PC-9 (cell line): ENCODE results near the gene TRIO. TPM values are rescaled to one million over a fixed set of nuclear protein-coding genes. Genes with fewer than 3 reads are reported as not detected.

Experiments
- BruUV-seq: library from RNA; stranded (reverse); fragments of 400-500 nt; replicated peaks from 2 replicates; lab custom pipeline; 2021; lab: Mats Ljungman, UMichigan
- CTCF ChIA-PET: fragments of 300-600 bp; sonication (Branson Sonifier 250); formaldehyde crosslinking; loops from one replicate; lab custom pipeline; 2022; ENCODE audit warnings: antibody characterized with exemption; lab: Charles Lee
- POLR2A ChIA-PET: fragments of 300-600 bp; sonication (Branson Sonifier 250); formaldehyde crosslinking; loops from one replicate; lab custom pipeline; 2022; ENCODE audit warnings: antibody characterized with exemption; ENCODE audit not compliant: unreplicated experiment; lab: Charles Lee
- DNase-seq, 2 experiments: peaks; one replicate each; pipeline versions ENCODE4 v3.0.0 to v3.0.0-alpha.2; 2015 to 2022; ENCODE audit warnings: mixed read lengths in 1 of 2
- H2AFZ ChIP-seq: fragments of 200-600 bp; sonication (generic); 2 replicates; pipeline ENCODE4 v1.8.1; 2017; ENCODE audit warnings: antibody characterized with exemption
- H3F3A ChIP-seq: fragments of 200-600 bp; sonication (generic); 2 replicates; pipeline ENCODE4 v1.8.1; 2017; ENCODE audit warnings: antibody characterized with exemption, mild to moderate bottlenecking, low read depth; ENCODE audit not compliant: insufficient read depth
- H3K27ac ChIP-seq: fragments of 200-600 bp; sonication (generic); 2 replicates; pipeline ENCODE4 v1.6.1; 2016; ENCODE audit warnings: mixed run types
- H3K27me3 ChIP-seq: fragments of 200-600 bp; sonication (generic); 2 replicates; pipeline ENCODE4 v1.6.1; 2016; ENCODE audit warnings: low read depth, mixed run types; ENCODE audit not compliant: insufficient read depth
- H3K36me3 ChIP-seq: fragments of 200-600 bp; sonication (generic); 2 replicates; pipeline ENCODE4 v1.6.1; 2016; ENCODE audit warnings: low read depth, mixed run types
- H3K4me1 ChIP-seq: fragments of 200-600 bp; sonication (generic); replicated peaks from 2 replicates; pipeline ENCODE4 v1.6.1; 2016; ENCODE audit warnings: mixed run types; ENCODE audit not compliant: insufficient read depth
- H3K4me2 ChIP-seq: fragments of 200-600 bp; sonication (generic); 2 replicates; pipeline ENCODE4 v1.6.1; 2017; ENCODE audit warnings: mixed run types
- H3K4me3 ChIP-seq: fragments of 200-600 bp; sonication (generic); 2 replicates; pipeline ENCODE4 v1.6.1; 2016; ENCODE audit warnings: mixed run types
- H3K79me2 ChIP-seq: fragments of 200-600 bp; sonication (generic); 2 replicates; pipeline ENCODE4 v1.6.1; 2017; ENCODE audit warnings: low read depth, mixed run types
- H3K9me2 ChIP-seq: fragments of 200-600 bp; sonication (generic); 2 replicates; pipeline ENCODE4 v1.8.1; 2017; ENCODE audit warnings: mild to moderate bottlenecking; ENCODE audit not compliant: insufficient read depth
- H3K9me3 ChIP-seq: fragments of 200-600 bp; sonication (generic); 2 replicates; pipeline ENCODE4 v1.8.1; 2016; ENCODE audit warnings: low read depth; ENCODE audit not compliant: insufficient read depth
- H4K20me1 ChIP-seq: fragments of 200-600 bp; sonication (generic); 2 replicates; pipeline ENCODE4 v1.8.1; 2017; ENCODE audit not compliant: insufficient read depth
- CTCF ChIP-seq: fragments of 200-600 bp; sonication (generic); conservative IDR thresholded peaks from 2 replicates; pipeline ENCODE4 v1.6.1; 2017; ENCODE audit warnings: mixed run types, antibody characterized with exemption, mild to moderate bottlenecking, moderate library complexity
- EZH2 ChIP-seq: fragments of 200-600 bp; sonication (generic); IDR thresholded peaks from 2 replicates; pipeline ENCODE4 v1.8.0; 2017; ENCODE audit warnings: antibody characterized with exemption, low read depth
- intact Hi-C: fragments of 100-400 bp; cut with micrococcal nuclease; formaldehyde crosslinking; loops from one replicate; pipeline ENCODE4 v1.10.0; 2022; ENCODE audit not compliant: unreplicated experiment
- total RNA-seq: library from RNA; stranded (reverse); gene quantifications from 2 replicates; pipeline ENCODE4 v1.2.3, GENCODE V29; 2021

The TRIO gene
- total RNA-seq, 1 experiment from 2014 or later: 596 TPM

GRCh38 chr5:14221732-14222131, 78.6 kb downstream of the TRIO start:
- no TSS peak for BruUV-seq
- H3K36me3 ChIP-seq: no peaks in the 10 kb centered on the region
- intact Hi-C loops: no loop called here
- ChIA-PET POLR2A (interaction anchor here (0.6 kb wide), 1 partner anchor 46 kb away, joined by 10 read pairs; no protein-coding TSS in a partner anchor), CTCF (no interaction called here)
- H3K4me2 ChIP-seq: no peak overlapping the region
- no peak overlapping the region for H3K27ac ChIP-seq
- H3K79me2 ChIP-seq: peaks cover 96% of the 10 kb centered on the region
- H3K4me3 ChIP-seq: no peak overlapping the region
- H4K20me1 ChIP-seq: peaks cover 19% of the 10 kb centered on the region
- no peaks in the 10 kb centered on the region for H3K9me2 ChIP-seq
- no peak overlapping the region for H2AFZ ChIP-seq
- peaks cover 28% of the 10 kb centered on the region; the same call in 1 of the 2 replicates for H3F3A ChIP-seq
- TF ChIP-seq EZH2: no peak
- no peak for TF ChIP-seq CTCF
- H3K27me3 ChIP-seq: no peaks in the 10 kb centered on the region
- no peaks in the 10 kb centered on the region for H3K9me3 ChIP-seq
- H3K4me1 ChIP-seq: peaks cover 21% of the 10 kb centered on the region
- DNase-seq: no peak

- ChIA-PET CTCF (interaction anchor here (0.6 kb wide), 1 partner anchor 200 kb away, joined by 3 read pairs; no protein-coding TSS in a partner anchor), POLR2A (interaction anchor here (0.6 kb wide), 1 partner anchor 46 kb away, joined by 4 read pairs; no protein-coding TSS in a partner anchor)
- intact Hi-C loops: no loop called here
- TF ChIP-seq CTCF: no peak
- TF ChIP-seq EZH2: no peak
- H3K4me3 ChIP-seq: no peak overlapping the region
- no peaks in the 10 kb centered on the region for H3K9me3 ChIP-seq
- no TSS peak for BruUV-seq
- no peaks in the 10 kb centered on the region for H3K36me3 ChIP-seq
- H3K9me2 ChIP-seq: no peaks in the 10 kb centered on the region
- no peak overlapping the region for H2AFZ ChIP-seq
- H3K27me3 ChIP-seq: no peaks in the 10 kb centered on the region
- peaks cover 30% of the 10 kb centered on the region; the same call in 1 of the 2 replicates for H3F3A ChIP-seq
- peaks cover 96% of the 10 kb centered on the region for H3K79me2 ChIP-seq
- H3K4me2 ChIP-seq: no peak overlapping the region
- peak overlapping the region; percentile 27 for H3K27ac ChIP-seq
- peaks cover 25% of the 10 kb centered on the region for H3K4me1 ChIP-seq
- peaks cover 18% of the 10 kb centered on the region for H4K20me1 ChIP-seq
- DNase-seq: no peak
These were observed 79.1 kb downstream of the TRIO start for GRCh38 chr5:14222206-14222605.

- H4K20me1 ChIP-seq: peaks cover 18% of the 10 kb centered on the region
- BruUV-seq: no TSS peak
- no peak for TF ChIP-seq EZH2
- TF ChIP-seq CTCF: no peak
- no peaks in the 10 kb centered on the region for H3K9me3 ChIP-seq
- peaks cover 40% of the 10 kb centered on the region; the same call in 1 of the 2 replicates for H3F3A ChIP-seq
- no peak overlapping the region for H3K4me3 ChIP-seq
- no peaks in the 10 kb centered on the region for H3K27me3 ChIP-seq
- no peak for DNase-seq
- no peak overlapping the region for H2AFZ ChIP-seq
- no peaks in the 10 kb centered on the region for H3K9me2 ChIP-seq
- no peak overlapping the region for H3K4me2 ChIP-seq
- peaks cover 31% of the 10 kb centered on the region for H3K4me1 ChIP-seq
- ChIA-PET CTCF (interaction anchor here (0.6 to 0.8 kb wide), 2 partner anchors 12 to 15 kb away, joined by 4 to 6 read pairs; no protein-coding TSS in a partner anchor), POLR2A (no interaction called here)
- H3K79me2 ChIP-seq: peaks cover 96% of the 10 kb centered on the region
- H3K27ac ChIP-seq: no peak overlapping the region
- no peaks in the 10 kb centered on the region for H3K36me3 ChIP-seq
- intact Hi-C loops: no loop called here
These were observed 80.2 kb downstream of the TRIO start for GRCh38 chr5:14223372-14223771.
